ENCODE data around the gene CRTAC1. TPM values are rescaled to one million over a fixed set of nuclear protein-coding genes. Genes with fewer than 3 reads are reported as not detected.

Gene CRTAC1
- total and polyA plus RNA-seq, 4 donors = 0.14 to 0.33 (median 0.26) TPM

GRCh38 chr10:97861924-97862323, 168.5 kb downstream of the CRTAC1 start:
- no peaks in the 10 kb centered on the region for H3K9me3 ChIP-seq (ENCODE audit: control insufficient read depth in 4 of 4, low read length in 3 of 4)
- 13% methylated on average over 1 of the region's 1 CpG for WGBS
- no peak overlapping the region for H3K4me3 ChIP-seq (ENCODE audit: low read depth in 1 of 3, low read length in 3 of 3)
- H3K27ac ChIP-seq (ENCODE audit: low read depth in 1 of 2, low read length in 2 of 2) = no peak overlapping the region
- TF ChIP-seq RAD21 (IDR thresholded peaks at IDR 0.05) (no peak), NR2F2 (IDR thresholded peaks at IDR 0.05) (peak; percentile 37), FOXA2 (IDR thresholded peaks at IDR 0.05) (no peak), RXRA (IDR thresholded peaks at IDR 0.05) (no peak), ATF3 (IDR thresholded peaks at IDR 0.05) (no peak), ZBTB33 (IDR thresholded peaks at IDR 0.05) (no peak), SP1 (IDR thresholded peaks at IDR 0.05) (no peak), JUND (IDR thresholded peaks at IDR 0.05) (no peak)
- H3K36me3 ChIP-seq (ENCODE audit: control insufficient read depth in 4 of 4, insufficient read depth in 3 of 4, low read depth in 1 of 4, low read length in 3 of 4) = no peaks in the 10 kb centered on the region
- H3K4me1 ChIP-seq (ENCODE audit: control insufficient read depth in 4 of 4, insufficient read depth in 4 of 4, low read length in 3 of 4) = no peaks in the 10 kb centered on the region
- no peak overlapping the region for H3K9ac ChIP-seq (ENCODE audit: low read depth in 1 of 2, low read length in 2 of 2)
- peaks cover 0 to 2% (median 0%) of the 10 kb centered on the region in 4 donors for H3K27me3 ChIP-seq (ENCODE audit: control insufficient read depth in 4 of 4, insufficient read depth in 4 of 4, low read length in 3 of 4)
- DNase-seq (ENCODE audit: low spot score) = no peak

GRCh38 chr10:97861097-97861750, 169.2 kb downstream of the CRTAC1 start:
- Histone ChIP-seq H3K4me3 (ENCODE audit: low read depth in 1 of 3, low read length in 3 of 3) (no peak overlapping the region), H3K4me1 (ENCODE audit: control insufficient read depth in 4 of 4, insufficient read depth in 4 of 4, low read length in 3 of 4) (no peaks in the 10 kb centered on the region), H3K9me3 (ENCODE audit: control insufficient read depth in 4 of 4, low read length in 3 of 4) (no peaks in the 10 kb centered on the region), H3K9ac (ENCODE audit: low read depth in 1 of 2, low read length in 2 of 2) (no peak overlapping the region), H3K36me3 (ENCODE audit: control insufficient read depth in 4 of 4, insufficient read depth in 3 of 4, low read depth in 1 of 4, low read length in 3 of 4) (no peaks in the 10 kb centered on the region), H3K27me3 (ENCODE audit: control insufficient read depth in 4 of 4, insufficient read depth in 4 of 4, low read length in 3 of 4) (peaks cover 0 to 2% (median 0%) of the 10 kb centered on the region in 4 donors), H3K27ac (ENCODE audit: low read depth in 1 of 2, low read length in 2 of 2) (no peak overlapping the region)
- no peak for DNase-seq (ENCODE audit: low spot score)
- 68% methylated on average over 3 of the region's 3 CpGs for WGBS
- TF ChIP-seq NR2F2 (IDR thresholded peaks at IDR 0.05) = no peak
- no peak for TF ChIP-seq TAF1 (conservative IDR thresholded peaks at IDR 0.05)
- no peak for TF ChIP-seq ZBTB33 (IDR thresholded peaks at IDR 0.05)
- no peak for TF ChIP-seq HNF4G (IDR thresholded peaks at IDR 0.05)
- no peak for TF ChIP-seq MAX (IDR thresholded peaks at IDR 0.05)
- TF ChIP-seq GABPA (IDR thresholded peaks at IDR 0.05 in 1 of 2, conservative IDR thresholded peaks at IDR 0.05 in 1 of 2) = no peak
- no peak for TF ChIP-seq FOXA1 (IDR thresholded peaks at IDR 0.05)
- TF ChIP-seq YY1 (IDR thresholded peaks at IDR 0.05) = no peak
- no peak for TF ChIP-seq HNF4A (conservative IDR thresholded peaks at IDR 0.05)
- no peak for TF ChIP-seq RXRA (IDR thresholded peaks at IDR 0.05)
- no peak for TF ChIP-seq REST (IDR thresholded peaks at IDR 0.05)
- no peak for TF ChIP-seq EGR1 (IDR thresholded peaks at IDR 0.05; ENCODE audit: low read depth in 2 of 2)
- TF ChIP-seq SP1 (IDR thresholded peaks at IDR 0.05) = no peak

Data from liver (tissue), 9 donors.